BJ (cell line): ENCODE data around the gene EGFR. TPM values are rescaled to one million over a fixed set of nuclear protein-coding genes. Genes with fewer than 3 reads are reported as not detected.

ENCODE experiments used
- CTCF ChIA-PET: fragments of 350-600 bp; formaldehyde crosslinking; extraction: SDS; loops from one replicate; lab custom pipeline; 2021; ENCODE audit warnings: antibody characterized with exemption, inconsistent platforms; lab: Yijun Ruan, JAX
- POLR2A ChIA-PET: fragments of 300-600 bp; sonication (Branson Sonifier 250); formaldehyde crosslinking; extraction: SDS; loops from one replicate; lab custom pipeline; 2021; ENCODE audit warnings: antibody characterized with exemption; lab: Charles Lee
- DNase-seq: peaks from one replicate; pipeline ENCODE4 v3.0.0-alpha.2; 2011; ENCODE audit warnings: low read depth
- H3K27me3 ChIP-seq: 2 replicates; pipeline ENCODE4 v1.6.0; 2011; ENCODE audit warnings: low read length; ENCODE audit not compliant: control insufficient read depth, insufficient read depth
- H3K36me3 ChIP-seq: 2 replicates; pipeline ENCODE4 v1.5.1; 2011; ENCODE audit warnings: low read length; ENCODE audit not compliant: control insufficient read depth, insufficient read depth
- H3K4me3 ChIP-seq: 2 replicates; pipeline ENCODE4 v1.5.1; 2011; ENCODE audit warnings: low read depth, mild to moderate bottlenecking, control low read depth, low read length
- CTCF ChIP-seq: IDR thresholded peaks from 2 replicates; pipeline ENCODE4 v1.5.1; 2011; ENCODE audit warnings: low read depth, mild to moderate bottlenecking, control low read depth, inconsistent platforms, low read length, moderate library complexity; ENCODE audit not compliant: insufficient read depth
- polyA plus RNA-seq: library from polyadenylated mRNA; depleted of rRNA; stranded (reverse); fragments of >200 nt; gene quantifications from 2 replicates; pipeline ENCODE4 v1.2.3, GENCODE V29; 2011

EGFR gene
- polyA plus RNA-seq, 1 experiment = 34.0 TPM

- TF ChIP-seq CTCF = 0 out of 2 replicates have a peak, but pooled peaks have one; percentile 17
- ChIA-PET CTCF (interaction anchor here (0.6 to 4.2 kb wide), 9 partner anchors 15 to 1014 kb away, joined by 3 to 25 read pairs (median 4); no protein-coding TSS in a partner anchor), POLR2A (interaction anchor here (0.5 to 1.1 kb wide), 2 partner anchors 21 to 77 kb away, joined by 3 to 18 read pairs; no protein-coding TSS in a partner anchor)
- H3K4me3 ChIP-seq = no peak overlapping the region
- no peak for DNase-seq
- H3K36me3 ChIP-seq = no peaks in the 10 kb centered on the region
- no peaks in the 10 kb centered on the region for H3K27me3 ChIP-seq
Measured at GRCh38 chr7:55065511-55066229, 46.9 kb downstream of the EGFR start.

GRCh38 chr7:55066524-55066923 is 47.7 kb downstream of the EGFR start:
- H3K4me3 ChIP-seq = no peak overlapping the region
- no peaks in the 10 kb centered on the region for H3K36me3 ChIP-seq
- no peaks in the 10 kb centered on the region for H3K27me3 ChIP-seq
- TF ChIP-seq CTCF = peak; percentile 18; the same call in 1 of the 2 replicates
- POLR2A ChIA-PET = no interaction called here
- DNase-seq = no peak
- CTCF ChIA-PET = interaction anchor here (0.6 to 4.2 kb wide), 6 partner anchors 17 to 1013 kb away, joined by 3 to 25 read pairs (median 4); no protein-coding TSS in a partner anchor

GRCh38 chr7:55066938-55067337 is 48.1 kb downstream of the EGFR start:
- POLR2A ChIA-PET = no interaction called here
- CTCF ChIA-PET = interaction anchor here (1.3 to 4.2 kb wide), 3 partner anchors 188 to 278 kb away, joined by 4 to 25 read pairs (median 4); no protein-coding TSS in a partner anchor
- no peaks in the 10 kb centered on the region for H3K36me3 ChIP-seq
- DNase-seq = no peak
- TF ChIP-seq CTCF = no peak
- H3K27me3 ChIP-seq = no peaks in the 10 kb centered on the region
- no peak overlapping the region for H3K4me3 ChIP-seq

GRCh38 chr7:55067748-55068147 is 48.9 kb downstream of the EGFR start:
- H3K4me3 ChIP-seq = no peak overlapping the region
- no peak for TF ChIP-seq CTCF
- DNase-seq = no peak
- no peaks in the 10 kb centered on the region for H3K36me3 ChIP-seq
- no peaks in the 10 kb centered on the region for H3K27me3 ChIP-seq
- CTCF ChIA-PET = interaction anchor here (4.2 kb wide), 1 partner anchor 187 kb away, joined by 25 read pairs; no protein-coding TSS in a partner anchor
- POLR2A ChIA-PET = no interaction called here

- Histone ChIP-seq H3K36me3 (no peaks in the 10 kb centered on the region), H3K27me3 (no peaks in the 10 kb centered on the region), H3K4me3 (no peak overlapping the region)
- ChIA-PET CTCF (interaction anchor here (0.5 to 1.9 kb wide), 5 partner anchors 12 to 898 kb away, joined by 3 to 7 read pairs (median 4); no protein-coding TSS in a partner anchor), POLR2A (no interaction called here)
- no peak for DNase-seq
- no peak for TF ChIP-seq CTCF
Measured at GRCh38 chr7:55069271-55069792, 50.5 kb downstream of the EGFR start.
